Erythroblast (primary cell): Measurements from ENCODE around the gene MEI1.

Source experiments
- GATA1 ChIP-seq: IDR thresholded peaks from 2 replicates; pipeline ENCODE4 v1.6.1; 2011; ENCODE audit warnings: low read depth, mild to moderate bottlenecking, control low read depth, low read length, moderate library complexity
- POLR2A ChIP-seq: IDR thresholded peaks from 2 replicates; pipeline ENCODE4 v1.6.1; 2011; ENCODE audit warnings: mild to moderate bottlenecking, low read length

DNA sequence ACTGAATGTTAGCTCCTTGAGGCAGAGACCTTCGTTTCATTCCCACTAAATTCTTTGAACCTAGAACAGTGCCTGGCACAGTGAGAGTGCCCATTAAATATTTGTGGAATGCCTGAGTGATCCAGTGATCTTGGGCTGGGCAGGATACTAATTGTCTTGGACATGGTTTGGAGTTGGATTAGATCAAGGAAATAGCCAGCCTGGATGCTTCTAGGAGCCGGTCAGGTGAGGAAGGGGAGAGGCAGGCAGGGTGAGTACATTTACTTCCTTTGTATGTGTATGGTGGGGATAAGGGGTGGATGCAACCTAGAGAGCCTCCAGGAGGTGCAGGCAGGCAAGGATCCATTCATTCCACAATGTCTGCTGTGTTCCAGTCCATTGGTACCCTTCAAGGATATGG lies 137.2 kb downstream of the MEI1 start:
- TF ChIP-seq POLR2A (no peak), GATA1 (no peak)
